ENCODE results near the gene SPDYE4.

SPDYE4 gene

DNA sequence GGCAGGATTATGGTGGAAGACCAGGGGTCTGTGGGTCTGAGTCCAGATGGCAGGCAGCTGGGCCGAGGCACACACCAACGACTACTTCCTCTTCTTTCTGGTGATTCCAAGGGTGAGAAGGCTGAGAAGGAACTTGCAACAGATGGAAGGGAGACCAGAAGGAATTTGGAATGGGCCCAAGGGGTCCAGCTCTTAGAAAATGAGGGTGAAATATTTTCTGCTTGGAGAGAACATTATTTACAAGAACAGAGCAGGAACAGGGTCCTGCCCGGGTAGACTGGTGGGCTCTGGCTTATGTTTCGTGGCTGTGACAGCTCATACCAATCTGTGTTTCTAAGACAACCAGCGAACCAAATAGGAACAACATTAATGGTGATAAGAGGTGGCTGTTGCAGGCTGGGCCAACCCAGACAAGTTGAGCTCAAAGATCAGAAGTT lies 50.3 kb downstream of the SPDYE4 start:
- no peak for DNase-seq

DNA sequence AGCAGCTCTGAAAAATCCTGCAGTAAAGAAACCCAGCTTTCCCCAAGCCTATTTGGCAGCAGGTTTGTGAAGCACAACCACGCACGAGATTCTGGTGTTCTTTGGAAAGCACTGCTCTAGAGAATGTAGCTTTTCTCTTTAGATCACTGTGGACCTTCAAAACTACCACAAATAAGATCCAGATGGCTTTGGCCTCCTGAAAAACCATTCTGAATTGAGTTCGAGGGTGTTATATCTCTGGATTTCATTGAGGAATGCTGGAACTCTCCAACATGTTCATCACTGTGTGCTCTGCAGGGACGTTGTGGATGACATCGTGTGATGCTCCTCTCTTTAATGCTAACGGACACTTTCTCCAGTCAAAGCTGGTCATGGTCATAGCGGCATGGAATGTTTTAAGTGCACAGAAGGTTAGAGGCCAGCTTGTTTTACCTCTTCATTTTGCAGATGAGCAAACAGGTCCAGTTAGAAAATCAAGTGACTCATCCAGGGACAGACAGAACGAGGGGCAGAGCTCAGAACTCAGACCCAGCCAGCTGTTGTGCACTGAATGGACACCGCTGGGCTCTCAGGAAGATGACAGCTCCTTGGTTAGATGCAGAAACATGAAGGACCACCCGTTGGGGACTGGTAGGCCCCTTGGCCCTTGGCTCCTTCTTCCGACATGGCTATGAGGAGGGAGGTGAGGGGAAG lies 50.9 kb downstream of the SPDYE4 start:
- DNase-seq = no peak

DNA sequence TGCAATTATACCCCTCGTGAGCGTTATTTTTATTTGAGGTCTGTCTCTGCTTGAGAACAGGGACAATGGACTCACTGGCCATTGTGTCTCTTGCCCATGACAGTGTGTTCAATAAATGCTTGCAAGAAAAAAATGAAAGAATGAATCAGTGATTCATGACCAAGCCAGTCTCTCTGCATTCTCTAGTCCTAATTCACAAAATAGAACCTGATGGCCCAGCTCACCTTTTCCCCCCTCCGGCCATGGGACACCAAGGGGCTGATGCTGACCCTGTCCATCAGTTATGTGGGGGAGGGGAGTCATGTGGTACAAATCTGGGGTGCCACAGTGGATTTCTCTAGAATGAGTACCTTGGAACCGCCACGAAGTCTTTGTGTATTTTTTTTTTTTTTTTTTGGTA lies 51.9 kb downstream of the SPDYE4 start:
- no peak for DNase-seq

DNA sequence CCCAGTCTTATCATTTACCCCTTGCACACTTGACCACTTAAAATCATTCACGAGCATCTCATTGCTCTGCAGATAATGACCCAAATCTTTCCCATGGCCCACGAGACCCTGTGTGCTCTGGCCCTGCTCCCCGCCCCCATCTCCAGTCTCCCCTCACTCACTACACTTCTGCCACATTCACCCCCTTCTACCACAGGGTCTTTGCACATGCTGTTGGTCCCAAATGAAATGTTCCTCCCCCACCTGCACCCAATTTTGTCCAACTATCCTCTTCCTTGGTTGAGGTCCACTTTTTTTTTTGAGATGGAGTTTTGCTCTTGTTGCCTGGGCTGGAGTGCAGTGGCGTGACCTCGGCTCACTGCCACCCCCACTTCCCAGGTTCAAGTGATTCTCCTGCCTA lies 52.9 kb downstream of the SPDYE4 start:
- DNase-seq = no peak

DNA sequence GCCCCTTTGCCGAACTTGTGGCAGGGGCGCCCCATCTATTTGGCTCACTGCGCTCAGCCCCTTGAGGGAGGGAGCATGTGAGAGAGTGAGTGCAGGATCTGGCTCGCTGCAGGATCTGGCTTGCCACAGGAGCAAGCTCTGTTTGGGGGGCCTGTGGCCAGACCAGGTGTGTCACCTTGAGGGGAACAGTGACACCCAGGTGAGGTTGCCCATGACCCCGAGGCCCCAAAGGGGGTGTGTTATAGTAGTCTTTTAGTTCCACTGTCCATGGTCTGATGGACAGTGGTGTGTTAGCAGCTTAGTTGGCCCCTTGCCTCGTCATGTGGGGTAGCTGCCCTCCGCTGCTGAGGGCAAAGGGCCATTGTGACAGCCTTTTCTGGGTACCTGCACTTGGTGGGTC lies 55.3 kb downstream of the SPDYE4 start:
- DNase-seq = no peak

DNA sequence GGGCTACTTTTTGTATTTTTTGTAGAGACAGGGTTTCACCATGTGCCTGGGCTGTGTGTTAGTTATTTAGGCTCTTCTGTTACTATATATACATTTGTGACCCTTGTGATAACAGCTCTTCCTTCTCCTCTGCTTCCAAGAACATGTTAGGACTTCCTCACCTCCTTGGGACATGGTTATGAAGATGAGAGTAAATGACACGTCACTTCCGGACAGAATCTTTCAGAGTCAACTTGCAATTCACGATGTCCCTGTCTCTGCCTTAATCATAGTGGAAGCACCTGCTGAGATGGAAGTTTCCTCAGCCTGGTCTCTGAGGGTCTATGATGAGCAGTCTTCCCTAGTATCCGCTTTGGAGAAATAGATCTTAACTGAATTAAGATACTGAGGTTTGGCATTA lies 56.6 kb downstream of the SPDYE4 start:
- no peak for DNase-seq

DNA sequence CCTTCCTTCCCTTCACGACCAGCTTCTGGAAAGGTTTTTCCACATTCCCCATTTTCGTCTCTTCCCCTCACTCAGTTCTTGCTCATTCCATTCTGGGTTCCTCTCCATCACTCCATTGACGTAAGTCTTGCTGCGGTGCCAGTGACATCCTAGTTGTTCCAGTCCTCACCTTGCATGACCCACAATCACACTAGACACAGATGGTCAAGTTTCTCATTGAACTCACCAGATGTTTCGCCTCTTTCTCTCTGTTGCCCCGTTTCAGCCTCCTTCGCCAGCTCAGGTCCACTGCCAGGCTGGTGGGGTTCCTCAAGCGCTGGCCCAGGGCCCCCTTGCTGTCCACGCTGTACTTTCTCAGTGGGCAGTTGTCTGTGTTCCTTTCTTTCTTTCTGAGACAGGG lies 57.1 kb downstream of the SPDYE4 start:
- no peak for DNase-seq
